Activated CD4-positive, alpha-beta T cell treated with anti-CD3 and anti-CD28 coated beads, Interleukin-2, amount 10 ng/mL, durations not matched to agents 24 days and 14 days (primary cell): ENCODE data around the gene BNC2. TPM values are rescaled to one million over a fixed set of nuclear protein-coding genes. Genes with fewer than 3 reads are reported as not detected.

Source experiments
- DNase-seq: peaks from one replicate; pipeline ENCODE4 v3.0.0; 2022
- H3K27ac Mint-ChIP-seq: one replicate; pipeline ENCODE4 v1.8.0; 2022; ENCODE audit warnings: mild to moderate bottlenecking, mixed read lengths
- H3K27me3 Mint-ChIP-seq: one replicate; pipeline ENCODE4 v1.8.0; 2022; ENCODE audit warnings: mixed read lengths
- H3K36me3 Mint-ChIP-seq: one replicate; pipeline ENCODE4 v1.8.0; 2022; ENCODE audit warnings: low read depth, mild to moderate bottlenecking, mixed read lengths
- H3K4me1 Mint-ChIP-seq: one replicate; pipeline ENCODE4 v1.8.0; 2021; ENCODE audit warnings: mixed read lengths
- H3K4me3 Mint-ChIP-seq: one replicate; pipeline ENCODE4 v1.8.0; 2022; ENCODE audit warnings: mild to moderate bottlenecking, moderate library complexity, mixed read lengths
- H3K9me3 Mint-ChIP-seq: one replicate; pipeline ENCODE4 v1.8.0; 2021; ENCODE audit warnings: mixed read lengths
- intact Hi-C: fragments of 100-400 bp; cut with micrococcal nuclease; formaldehyde crosslinking; loops from one replicate; pipeline ENCODE4 v1.15.1; 2023
- total RNA-seq: library from RNA; stranded (reverse); gene quantifications from 2 replicates; pipeline ENCODE4 v1.2.3, GENCODE V29; 2022

BNC2 gene
- total RNA-seq, 1 donor from 2014 or later, result not detected

DNA sequence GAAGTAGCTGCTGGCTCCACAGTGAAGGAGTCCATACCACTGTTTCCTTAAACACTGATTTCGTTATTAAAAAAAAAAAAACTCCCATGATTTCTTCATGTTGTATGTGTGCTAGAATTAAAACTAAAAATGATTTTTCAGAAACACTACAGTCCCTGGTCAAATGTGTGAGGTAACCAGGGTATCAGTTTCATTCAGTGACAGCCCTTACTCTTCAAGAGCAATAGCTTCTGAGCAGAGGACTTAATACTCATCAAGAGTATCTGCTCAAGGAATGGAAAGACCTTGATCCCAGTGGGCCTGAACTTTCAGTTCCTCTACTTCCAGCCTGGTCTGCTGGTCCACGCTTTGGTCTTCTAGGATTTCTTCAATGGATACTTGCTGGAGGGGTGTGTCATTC is 95.1 kb downstream of the BNC2 start:
- H3K4me3 Mint-ChIP-seq, result no peak overlapping the region
- no peak overlapping the region for H3K27ac Mint-ChIP-seq
- DNase-seq, result no peak
- H3K9me3 Mint-ChIP-seq, result peaks cover 3% of the 10 kb centered on the region
- no peaks in the 10 kb centered on the region for H3K36me3 Mint-ChIP-seq
- intact Hi-C loops, result no loop called here
- no peaks in the 10 kb centered on the region for H3K4me1 Mint-ChIP-seq
- no peaks in the 10 kb centered on the region for H3K27me3 Mint-ChIP-seq

DNA sequence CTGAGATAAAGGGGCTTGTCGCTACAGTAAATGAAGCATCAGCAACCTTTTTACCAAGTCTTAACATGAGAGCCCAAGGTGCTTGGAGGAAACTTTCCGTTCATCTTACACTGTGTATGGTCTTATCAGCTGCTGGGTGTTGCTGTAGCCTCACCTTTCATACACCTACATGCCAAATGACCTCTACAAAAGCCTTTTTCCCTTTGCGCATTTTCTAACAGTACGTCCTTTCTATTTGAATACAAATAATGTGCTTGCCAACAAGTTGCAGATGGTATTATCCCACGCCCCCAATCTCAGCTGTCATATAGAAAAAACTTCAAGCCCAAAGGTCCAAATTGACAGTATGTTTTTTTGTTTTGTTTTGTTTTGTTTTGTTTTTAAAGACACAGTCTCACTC is 96.9 kb downstream of the BNC2 start:
- H3K27me3 Mint-ChIP-seq, result no peaks in the 10 kb centered on the region
- no peak overlapping the region for H3K4me3 Mint-ChIP-seq
- H3K36me3 Mint-ChIP-seq, result no peaks in the 10 kb centered on the region
- DNase-seq, result no peak
- H3K27ac Mint-ChIP-seq, result no peak overlapping the region
- no peaks in the 10 kb centered on the region for H3K9me3 Mint-ChIP-seq
- intact Hi-C loops, result no loop called here
- H3K4me1 Mint-ChIP-seq, result no peaks in the 10 kb centered on the region

- Mint-ChIP-seq H3K36me3 (no peaks in the 10 kb centered on the region), H3K27ac (no peak overlapping the region), H3K4me3 (no peak overlapping the region), H3K27me3 (no peaks in the 10 kb centered on the region), H3K4me1 (no peaks in the 10 kb centered on the region), H3K9me3 (no peaks in the 10 kb centered on the region)
- intact Hi-C loops, result no loop called here
- no peak for DNase-seq
These were observed 97.4 kb downstream of the BNC2 start for GRCh38 chr9:16773116-16773515.

GRCh38 chr9:16771356-16771755 is 99.1 kb downstream of the BNC2 start:
- DNase-seq, result no peak
- H3K27me3 Mint-ChIP-seq, result no peaks in the 10 kb centered on the region
- no peaks in the 10 kb centered on the region for H3K4me1 Mint-ChIP-seq
- H3K9me3 Mint-ChIP-seq, result no peaks in the 10 kb centered on the region
- H3K27ac Mint-ChIP-seq, result no peak overlapping the region
- intact Hi-C loops, result no loop called here
- no peaks in the 10 kb centered on the region for H3K36me3 Mint-ChIP-seq
- H3K4me3 Mint-ChIP-seq, result no peak overlapping the region

- Mint-ChIP-seq H3K27ac (no peak overlapping the region), H3K4me3 (no peak overlapping the region), H3K4me1 (no peaks in the 10 kb centered on the region), H3K9me3 (no peaks in the 10 kb centered on the region), H3K36me3 (no peaks in the 10 kb centered on the region), H3K27me3 (no peaks in the 10 kb centered on the region)
- DNase-seq, result no peak
- intact Hi-C loops, result no loop called here
These were observed 101.2 kb downstream of the BNC2 start for GRCh38 chr9:16769291-16769690.

DNA sequence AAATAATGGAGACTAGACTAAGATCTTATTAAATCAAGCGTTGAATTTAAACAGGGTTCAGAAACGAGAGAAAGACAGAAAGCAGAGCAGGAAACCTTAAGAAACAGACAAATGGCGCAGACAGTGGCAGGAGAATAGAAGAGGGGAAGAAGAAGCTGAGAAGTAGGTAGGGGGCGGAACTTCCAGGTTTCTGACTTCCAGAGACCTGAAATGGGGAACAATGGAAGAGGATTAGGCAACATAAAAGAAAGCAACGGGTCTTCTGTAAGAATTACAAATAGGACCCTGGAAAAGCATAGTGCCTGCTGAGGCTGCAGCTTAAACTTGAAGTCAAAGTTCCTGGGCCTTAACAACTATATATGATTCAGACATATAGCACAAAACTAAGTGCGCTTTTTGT is 101.7 kb downstream of the BNC2 start:
- DNase-seq, result no peak
- no peaks in the 10 kb centered on the region for H3K36me3 Mint-ChIP-seq
- no peaks in the 10 kb centered on the region for H3K9me3 Mint-ChIP-seq
- H3K27me3 Mint-ChIP-seq, result no peaks in the 10 kb centered on the region
- H3K4me3 Mint-ChIP-seq, result no peak overlapping the region
- no peaks in the 10 kb centered on the region for H3K4me1 Mint-ChIP-seq
- H3K27ac Mint-ChIP-seq, result no peak overlapping the region
- intact Hi-C loops, result no loop called here

DNA sequence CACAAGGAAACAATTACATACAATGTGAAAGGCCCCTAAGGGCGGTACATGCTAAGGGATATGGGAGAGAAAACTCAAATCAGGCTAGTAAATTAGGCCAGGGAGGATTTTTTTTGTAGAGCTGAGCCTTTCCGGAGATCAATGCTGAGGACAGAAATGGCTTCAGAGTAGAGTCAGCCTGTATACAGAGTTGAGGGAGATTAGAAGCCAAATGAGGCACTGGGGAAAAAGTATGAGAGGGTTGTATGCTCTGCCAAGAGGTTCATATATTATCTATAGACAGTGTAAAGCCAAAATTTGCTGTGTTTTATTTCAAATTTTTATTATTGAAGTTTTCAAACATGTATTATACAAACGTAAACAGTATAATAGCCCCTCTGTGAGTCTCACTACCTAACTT is 103.1 kb downstream of the BNC2 start:
- Mint-ChIP-seq H3K27me3 (no peaks in the 10 kb centered on the region), H3K27ac (no peak overlapping the region), H3K4me3 (no peak overlapping the region), H3K4me1 (no peaks in the 10 kb centered on the region), H3K36me3 (no peaks in the 10 kb centered on the region), H3K9me3 (no peaks in the 10 kb centered on the region)
- no peak for DNase-seq
- intact Hi-C loops, result no loop called here

- no peaks in the 10 kb centered on the region for H3K36me3 Mint-ChIP-seq
- H3K27me3 Mint-ChIP-seq, result no peaks in the 10 kb centered on the region
- no peak overlapping the region for H3K27ac Mint-ChIP-seq
- intact Hi-C loops, result no loop called here
- no peak for DNase-seq
- H3K4me3 Mint-ChIP-seq, result no peak overlapping the region
- no peaks in the 10 kb centered on the region for H3K4me1 Mint-ChIP-seq
- no peaks in the 10 kb centered on the region for H3K9me3 Mint-ChIP-seq
These were observed 106.5 kb downstream of the BNC2 start for GRCh38 chr9:16763946-16764345.

DNA sequence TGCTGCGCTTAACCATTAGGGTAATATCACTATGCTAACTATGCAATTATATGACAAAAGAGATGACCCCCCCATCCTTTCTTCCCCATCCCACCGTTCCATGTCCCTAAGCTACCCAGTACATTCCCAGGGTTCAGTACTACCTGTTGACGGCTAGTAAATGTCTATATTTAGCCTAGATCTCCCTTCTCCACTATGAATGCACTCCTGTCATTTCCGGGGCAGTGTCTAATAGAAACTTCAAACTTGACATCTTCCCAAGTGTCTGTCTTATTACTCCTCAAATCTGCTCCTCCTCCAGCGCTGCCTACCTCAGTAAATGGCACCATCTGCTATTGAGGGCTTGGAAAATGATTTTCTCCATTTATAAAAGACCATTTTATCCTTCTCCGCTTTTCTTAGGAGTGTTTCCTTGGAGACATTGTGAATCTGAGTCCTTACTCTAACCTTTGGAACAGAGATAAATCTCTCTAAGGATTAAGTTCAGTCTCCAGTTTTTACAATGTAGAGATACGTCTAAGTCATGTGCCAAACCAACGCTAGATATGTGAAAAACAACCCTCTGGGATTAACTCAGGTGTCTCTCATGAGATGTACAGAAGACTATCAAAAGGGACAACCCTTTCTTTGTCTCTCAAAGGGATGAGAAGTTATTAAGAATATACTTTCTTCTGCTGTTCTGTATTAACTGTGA is 114.9 kb downstream of the BNC2 start:
- H3K27ac Mint-ChIP-seq, result no peak overlapping the region
- no peak for DNase-seq
- H3K4me1 Mint-ChIP-seq, result no peaks in the 10 kb centered on the region
- no peak overlapping the region for H3K4me3 Mint-ChIP-seq
- no peaks in the 10 kb centered on the region for H3K36me3 Mint-ChIP-seq
- H3K27me3 Mint-ChIP-seq, result no peaks in the 10 kb centered on the region
- H3K9me3 Mint-ChIP-seq, result no peaks in the 10 kb centered on the region
- intact Hi-C loops, result no loop called here

DNA sequence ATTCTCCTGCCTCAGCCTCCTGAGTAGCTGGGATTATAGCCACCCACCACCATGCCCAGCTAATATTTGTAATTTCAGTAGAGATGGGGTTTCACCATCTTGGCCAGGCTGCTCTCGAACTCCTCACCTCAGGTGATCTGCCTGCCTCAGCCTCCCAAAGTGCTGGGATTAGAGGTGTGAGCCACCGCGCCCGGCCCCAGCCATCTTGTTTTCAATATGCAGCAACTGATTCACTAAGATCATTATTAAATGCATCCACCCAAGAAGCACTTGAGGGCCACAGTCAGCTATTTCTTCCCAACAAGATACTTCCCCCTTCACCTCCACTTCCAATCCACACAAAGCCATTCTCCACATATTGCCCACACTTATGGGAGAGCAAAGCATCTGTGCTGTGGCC is 115.8 kb downstream of the BNC2 start:
- no peak for DNase-seq
- Mint-ChIP-seq H3K9me3 (no peaks in the 10 kb centered on the region), H3K4me3 (no peak overlapping the region), H3K27me3 (no peaks in the 10 kb centered on the region), H3K27ac (no peak overlapping the region), H3K4me1 (no peaks in the 10 kb centered on the region), H3K36me3 (no peaks in the 10 kb centered on the region)
- intact Hi-C loops, result no loop called here

- Mint-ChIP-seq H3K9me3 (no peaks in the 10 kb centered on the region), H3K4me3 (no peak overlapping the region), H3K4me1 (no peaks in the 10 kb centered on the region), H3K36me3 (no peaks in the 10 kb centered on the region), H3K27ac (no peak overlapping the region), H3K27me3 (no peaks in the 10 kb centered on the region)
- no peak for DNase-seq
- intact Hi-C loops, result no loop called here
These were observed 117.2 kb downstream of the BNC2 start for GRCh38 chr9:16753256-16753655.

DNA sequence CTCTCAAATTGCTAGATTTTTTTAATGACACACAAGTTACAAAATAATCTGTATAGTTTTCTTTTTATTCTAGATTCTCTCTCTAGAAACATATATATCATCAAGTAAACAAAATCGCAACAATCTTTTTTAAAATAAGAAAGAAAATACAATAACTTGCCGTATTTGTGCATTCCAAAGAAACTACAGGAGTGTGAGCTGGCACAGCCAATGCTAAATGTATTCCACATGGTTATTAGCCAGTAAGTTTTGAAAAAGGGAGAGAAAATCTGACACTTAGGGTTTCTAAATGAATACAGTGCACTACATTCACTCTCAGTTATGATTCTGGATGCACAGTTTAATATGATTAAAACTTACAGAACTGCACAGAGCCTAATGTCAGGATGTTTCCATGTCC is 117.9 kb downstream of the BNC2 start:
- H3K27ac Mint-ChIP-seq, result no peak overlapping the region

DNA sequence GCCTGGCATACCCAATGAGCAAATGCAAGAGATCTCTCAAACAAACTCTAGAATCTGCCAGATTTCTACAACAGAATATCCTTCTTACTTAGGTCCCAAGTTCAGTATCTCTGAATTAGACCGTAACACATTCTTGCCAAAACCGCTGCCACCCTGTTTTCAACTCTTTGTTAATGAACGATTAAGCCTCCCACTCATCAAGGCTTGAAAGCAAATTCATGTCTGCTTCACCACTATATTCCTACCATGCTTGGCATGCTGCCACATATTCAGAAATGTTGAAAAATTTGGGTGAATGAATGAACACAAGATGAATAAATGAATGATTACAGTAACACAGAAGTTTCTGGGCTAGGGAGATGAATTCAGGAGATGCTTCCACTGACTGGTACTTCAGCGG is 119.9 kb downstream of the BNC2 start:
- Mint-ChIP-seq H3K36me3 (no peaks in the 10 kb centered on the region), H3K4me3 (no peak overlapping the region), H3K27me3 (no peaks in the 10 kb centered on the region), H3K27ac (no peak overlapping the region), H3K9me3 (no peaks in the 10 kb centered on the region), H3K4me1 (no peaks in the 10 kb centered on the region)
- intact Hi-C loops, result no loop called here
- no peak for DNase-seq

More for the DNA sequence above, 117.9 kb downstream of the BNC2 start:
- no peaks in the 10 kb centered on the region for H3K27me3 Mint-ChIP-seq
- no peaks in the 10 kb centered on the region for H3K4me1 Mint-ChIP-seq
- H3K9me3 Mint-ChIP-seq, result no peaks in the 10 kb centered on the region
- H3K36me3 Mint-ChIP-seq, result no peaks in the 10 kb centered on the region
- H3K4me3 Mint-ChIP-seq, result no peak overlapping the region
- intact Hi-C loops, result no loop called here
- DNase-seq, result no peak

DNA sequence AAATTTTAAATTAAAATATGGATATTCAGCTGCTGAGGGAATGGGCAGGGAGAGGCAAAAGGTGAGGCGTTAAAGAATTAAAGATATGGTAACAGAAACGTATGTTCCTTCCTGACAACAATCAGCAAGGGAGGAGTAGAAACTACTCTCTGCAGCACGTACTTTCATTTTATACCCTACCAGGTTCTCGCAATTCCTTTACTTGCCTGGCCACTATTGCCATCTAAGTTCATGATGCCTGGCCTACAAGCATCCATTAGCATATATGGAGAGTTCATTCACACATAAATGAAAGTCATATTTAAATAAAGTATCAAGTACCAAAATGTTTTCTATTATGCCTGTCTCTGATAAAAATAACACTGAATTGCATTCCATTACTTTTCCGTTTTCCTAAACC is 125.1 kb downstream of the BNC2 start:
- Mint-ChIP-seq H3K9me3 (no peaks in the 10 kb centered on the region), H3K4me3 (no peak overlapping the region), H3K4me1 (no peaks in the 10 kb centered on the region), H3K36me3 (no peaks in the 10 kb centered on the region), H3K27ac (no peak overlapping the region), H3K27me3 (no peaks in the 10 kb centered on the region)
- no peak for DNase-seq
- intact Hi-C loops, result no loop called here

DNA sequence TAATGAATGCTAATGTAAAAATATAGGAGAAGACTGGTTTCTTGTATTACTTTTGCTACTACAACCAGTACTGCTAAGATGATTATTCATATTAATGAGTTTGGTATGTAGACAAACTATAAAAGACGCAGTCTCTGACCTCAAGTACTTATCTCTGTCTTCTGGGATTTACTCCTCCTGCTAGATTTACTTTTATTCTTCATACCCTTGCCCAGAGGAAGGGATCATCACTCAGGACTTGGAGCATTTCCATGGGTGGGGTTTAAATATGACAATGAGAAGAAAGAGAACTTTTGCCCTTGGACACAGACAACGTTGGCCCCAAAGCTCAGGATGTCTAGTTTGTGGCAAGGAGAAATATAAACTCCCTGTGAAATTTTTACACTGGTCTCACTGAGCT is 126.1 kb downstream of the BNC2 start:
- H3K4me3 Mint-ChIP-seq, result no peak overlapping the region
- intact Hi-C loops, result no loop called here
- H3K27ac Mint-ChIP-seq, result no peak overlapping the region
- no peaks in the 10 kb centered on the region for H3K27me3 Mint-ChIP-seq
- no peak for DNase-seq
- H3K36me3 Mint-ChIP-seq, result no peaks in the 10 kb centered on the region
- H3K9me3 Mint-ChIP-seq, result no peaks in the 10 kb centered on the region
- no peaks in the 10 kb centered on the region for H3K4me1 Mint-ChIP-seq
